GM10248 (cell line): ENCODE measurements around the gene KSR2.
A peak's percentile ranks its signal among the peaks of the same experiment; 100 is the strongest.

Experiments used
- CTCF ChIA-PET: fragments of 300-600 bp; sonication (Branson Sonifier 250); formaldehyde crosslinking; extraction: SDS; loops from one replicate; lab custom pipeline; 2021; ENCODE audit warnings: antibody characterized with exemption; lab: Yijun Ruan, JAX
- POLR2A ChIA-PET: fragments of 350-650 bp; sonication (Branson Sonifier 250); formaldehyde crosslinking; extraction: SDS; loops from one replicate; lab custom pipeline; 2020; ENCODE audit warnings: antibody characterized with exemption; lab: Yijun Ruan, JAX
- DNase-seq: peaks from one replicate; pipeline ENCODE4 v3.0.0; 2012; ENCODE audit errors: extremely low spot score
- CTCF ChIP-seq: IDR thresholded peaks from 2 replicates; pipeline ENCODE4 v1.5.1; 2012; ENCODE audit warnings: mild to moderate bottlenecking, low read depth; ENCODE audit errors: extremely low read depth, missing control alignments, control extremely low read depth

The KSR2 gene

GRCh38 chr12:117968826-117969659 lies at the start of gene KSR2:
Gene KSR2, minus strand, starts transcription at chr12:117968990. Its CDS starts 735 bp downstream, at chr12:117968255.
- no peak for TF ChIP-seq CTCF
- CTCF ChIA-PET: no interaction called here
- POLR2A ChIA-PET: interaction anchor here (0.5 kb wide), 1 partner anchor 27 kb away, joined by 6 read pairs; no protein-coding TSS in a partner anchor
- peak; percentile 82 for DNase-seq

- DNase-seq: no peak
- CTCF ChIA-PET: interaction anchor here (1.0 to 1.5 kb wide), 3 partner anchors 11 to 39 kb away, joined by 3 read pairs; no protein-coding TSS in a partner anchor
- no peak for TF ChIP-seq CTCF
- POLR2A ChIA-PET: no interaction called here
Measured at GRCh38 chr12:118017926-118018325, 49.1 kb upstream of the KSR2 start.

GRCh38 chr12:118016424-118017264 lies 47.9 kb upstream of the KSR2 start, which contains the start of gene RFC5:
Gene RFC5, plus strand, starts transcription at chr12:118016703. Its CDS starts 125 bp downstream, at chr12:118016828.
- no peak for TF ChIP-seq CTCF
- ChIA-PET POLR2A (interaction anchor here (0.5 kb wide), 1 partner anchor 51 kb away, joined by 7 read pairs; no protein-coding TSS in a partner anchor), CTCF (interaction anchor here (1.0 to 1.1 kb wide), 2 partner anchors 12 to 142 kb away, joined by 3 read pairs; no protein-coding TSS in a partner anchor)
- DNase-seq: peak; percentile 100

GRCh38 chr12:118015944-118016343 lies 47.2 kb upstream of the KSR2 start:
- TF ChIP-seq CTCF: no peak
- no peak for DNase-seq
- ChIA-PET POLR2A (interaction anchor here (0.5 kb wide), 1 partner anchor 52 kb away, joined by 7 read pairs; no protein-coding TSS in a partner anchor), CTCF (interaction anchor here (1.0 kb wide), 1 partner anchor 141 kb away, joined by 3 read pairs; no protein-coding TSS in a partner anchor)

GRCh38 chr12:118015306-118015705 lies 46.5 kb upstream of the KSR2 start:
- DNase-seq: no peak
- ChIA-PET CTCF (no interaction called here), POLR2A (no interaction called here)

More at GRCh38 chr12:118015306-118015705, 46.5 kb upstream of the KSR2 start:
- no peak for TF ChIP-seq CTCF
